OCI-LY7 (cell line): ENCODE measurements around the gene BAK1. TPM values are rescaled to one million over a fixed set of nuclear protein-coding genes. Genes with fewer than 3 reads are reported as not detected.
"Not testable (repeated sequence)": the region's sequence is repeated elsewhere in the genome, so short reads cannot be mapped to it uniquely, and the experiment has no call there.

Source experiments
- BruUV-seq: library from RNA; stranded (reverse); fragments of 400-500 nt; replicated peaks from 2 replicates; lab custom pipeline; 2021; lab: Mats Ljungman, UMichigan
- CTCF ChIA-PET: fragments of 300-600 bp; sonication (Branson Sonifier 250); formaldehyde crosslinking; loops from one replicate; lab custom pipeline; 2022; ENCODE audit warnings: antibody characterized with exemption; ENCODE audit not compliant: unreplicated experiment; lab: Charles Lee
- POLR2A ChIA-PET: fragments of 300-600 bp; sonication (Branson Sonifier 250); formaldehyde crosslinking; loops from one replicate; lab custom pipeline; 2022; ENCODE audit warnings: antibody characterized with exemption; lab: Charles Lee
- DNase-seq: peaks from one replicate; pipeline ENCODE4 v3.0.0-alpha.2; 2015; ENCODE audit warnings: low spot score
- H2AFZ ChIP-seq: fragments of 200-600 bp; sonication (generic), shearing (Covaris generic); 2 replicates; pipeline ENCODE4 v1.6.1; 2014; ENCODE audit warnings: mild to moderate bottlenecking, antibody characterized with exemption, low read length, moderate library complexity
- H3K27ac ChIP-seq: fragments of 200-600 bp; sonication (generic); 2 replicates; pipeline ENCODE4 v1.5.1; 2014; ENCODE audit warnings: mixed run types, low read depth, mild to moderate bottlenecking, moderate library complexity, low read length, inconsistent platforms; ENCODE audit not compliant: poor library complexity, severe bottlenecking
- H3K36me3 ChIP-seq: fragments of 200-600 bp; sonication (generic); 2 replicates; pipeline ENCODE4 v1.6.1; 2014; ENCODE audit warnings: mild to moderate bottlenecking, antibody characterized with exemption, low read length, moderate library complexity, mixed read lengths; ENCODE audit not compliant: insufficient read depth
- H3K4me1 ChIP-seq: fragments of 200-600 bp; sonication (generic); 2 replicates; pipeline ENCODE4 v1.5.1; 2014; ENCODE audit warnings: mild to moderate bottlenecking, low read length; ENCODE audit not compliant: insufficient read depth, poor library complexity, severe bottlenecking
- H3K4me2 ChIP-seq: fragments of 200-600 bp; sonication (generic); 2 replicates; pipeline ENCODE4 v1.6.1; 2014; ENCODE audit warnings: mild to moderate bottlenecking, low read length
- H3K4me3 ChIP-seq: fragments of 200-600 bp; sonication (generic); 2 replicates; pipeline ENCODE4 v1.5.1; 2014; ENCODE audit warnings: mild to moderate bottlenecking, low read depth, low read length; ENCODE audit not compliant: poor library complexity, severe bottlenecking
- H3K79me2 ChIP-seq: fragments of 200-600 bp; sonication (generic); 2 replicates; pipeline ENCODE4 v1.6.1; 2016; ENCODE audit warnings: low read depth, mild to moderate bottlenecking, low read length, moderate library complexity, mixed read lengths; ENCODE audit not compliant: insufficient read depth
- H3K9me2 ChIP-seq: fragments of 200-600 bp; sonication (generic); 2 replicates; pipeline ENCODE4 v1.6.1; 2016; ENCODE audit warnings: mild to moderate bottlenecking, low read length, mixed read lengths; ENCODE audit not compliant: insufficient read depth
- H3K9me3 ChIP-seq: fragments of 200-600 bp; sonication (generic); 2 replicates; pipeline ENCODE4 v1.6.1; 2014; ENCODE audit warnings: mild to moderate bottlenecking, mixed run types, low read length, mixed read lengths
- H4K20me1 ChIP-seq: fragments of 200-600 bp; sonication (generic); 2 replicates; pipeline ENCODE4 v1.6.1; 2014; ENCODE audit warnings: mild to moderate bottlenecking, antibody characterized with exemption, low read length, moderate library complexity, mixed read lengths; ENCODE audit not compliant: insufficient read depth
- CTCF ChIP-seq: fragments of 200-600 bp; sonication (generic); conservative IDR thresholded peaks from 2 replicates; pipeline ENCODE4 v1.5.1; 2014; ENCODE audit warnings: mild to moderate bottlenecking, antibody characterized with exemption, low read length, moderate library complexity, mixed read lengths
- EZH2phosphoT487 ChIP-seq: fragments of 200-600 bp; sonication (generic); IDR thresholded peaks from 2 replicates; pipeline ENCODE4 v1.6.1; 2018; ENCODE audit warnings: low read depth, borderline replicate concordance, mild to moderate bottlenecking, mixed run types, antibody characterized with exemption, low read length, moderate library complexity, mixed read lengths
- intact Hi-C: fragments of 100-400 bp; cut with micrococcal nuclease; formaldehyde crosslinking; loops from one replicate; pipeline ENCODE4 v1.10.0; 2022; ENCODE audit not compliant: unreplicated experiment
- total RNA-seq, 2 experiments: library from RNA; depleted of rRNA in 1 of 2; stranded (reverse); fragments of >200 nt in 1 of 2; shearing (Covaris generic) in 1 of 2; gene quantifications; 2 replicates each; pipeline ENCODE4 v1.2.3, GENCODE V29; 2014 to 2022

BAK1 gene
- total RNA-seq, 2 experiments from 2014 or later, result 13.9 to 33.8 TPM

GRCh38 chr6:33543116-33543515, 37.0 kb downstream of the BAK1 start:
- H3K4me2 ChIP-seq, result no peak overlapping the region
- no peaks in the 10 kb centered on the region for H3K79me2 ChIP-seq
- ChIA-PET POLR2A (no interaction called here), CTCF (no interaction called here)
- BruUV-seq, result no TSS peak
- no peaks in the 10 kb centered on the region for H3K9me3 ChIP-seq
- TF ChIP-seq EZH2phosphoT487, result no peak
- no peak for TF ChIP-seq CTCF
- H3K4me3 ChIP-seq, result no peak overlapping the region
- H3K4me1 ChIP-seq, result no peaks in the 10 kb centered on the region
- H3K36me3 ChIP-seq, result no peaks in the 10 kb centered on the region
- no peak for DNase-seq
- H3K27ac ChIP-seq, result no peak overlapping the region
- intact Hi-C loops, result no loop called here
- H3K9me2 ChIP-seq, result no peaks in the 10 kb centered on the region
- H4K20me1 ChIP-seq, result no peaks in the 10 kb centered on the region
- no peak overlapping the region for H2AFZ ChIP-seq

GRCh38 chr6:33540768-33541167, 39.3 kb downstream of the BAK1 start:
- no peaks in the 10 kb centered on the region for H3K9me2 ChIP-seq
- no peak overlapping the region for H2AFZ ChIP-seq
- TF ChIP-seq CTCF (no peak), EZH2phosphoT487 (no peak)
- no peak overlapping the region for H3K4me2 ChIP-seq
- POLR2A ChIA-PET, result interaction anchor here (1.0 kb wide), 1 partner anchor 10 kb away, joined by 3 read pairs; no protein-coding TSS in a partner anchor
- H3K9me3 ChIP-seq, result no peaks in the 10 kb centered on the region
- no peak overlapping the region for H3K27ac ChIP-seq
- CTCF ChIA-PET, result no interaction called here
- H3K36me3 ChIP-seq, result no peaks in the 10 kb centered on the region
- no peaks in the 10 kb centered on the region for H3K4me1 ChIP-seq
- no peak for DNase-seq
- no TSS peak for BruUV-seq
- no peaks in the 10 kb centered on the region for H3K79me2 ChIP-seq
- intact Hi-C loops, result no loop called here
- no peak overlapping the region for H3K4me3 ChIP-seq
- H4K20me1 ChIP-seq, result no peaks in the 10 kb centered on the region

GRCh38 chr6:33534702-33535101, 45.4 kb downstream of the BAK1 start:
- H4K20me1 ChIP-seq, result no peaks in the 10 kb centered on the region
- H3K27ac ChIP-seq, result no peak overlapping the region
- H3K9me3 ChIP-seq, result no peaks in the 10 kb centered on the region
- H3K36me3 ChIP-seq, result no peaks in the 10 kb centered on the region
- intact Hi-C loops, result loop anchor here (10.0 kb wide), 1 partner anchor 60 kb away; no protein-coding TSS in a partner anchor
- no TSS peak for BruUV-seq
- H3K4me2 ChIP-seq, result no peak overlapping the region
- CTCF ChIA-PET, result no interaction called here
- no peaks in the 10 kb centered on the region for H3K79me2 ChIP-seq
- TF ChIP-seq EZH2phosphoT487, result no peak
- no peak for TF ChIP-seq CTCF
- H3K4me1 ChIP-seq, result no peaks in the 10 kb centered on the region
- no peaks in the 10 kb centered on the region for H3K9me2 ChIP-seq
- DNase-seq, result no peak
- no peak overlapping the region for H3K4me3 ChIP-seq
- POLR2A ChIA-PET, result no interaction called here
- no peak overlapping the region for H2AFZ ChIP-seq

- H4K20me1 ChIP-seq, CTCF ChIA-PET, H2AFZ ChIP-seq, H3K9me2 ChIP-seq, H3K9me3 ChIP-seq, DNase-seq, H3K79me2 ChIP-seq, H3K4me3 ChIP-seq, H3K4me1 ChIP-seq, BruUV-seq, H3K36me3 ChIP-seq, H3K27ac ChIP-seq, H3K4me2 ChIP-seq: not testable (repeated sequence)
- POLR2A ChIA-PET, result interaction anchor here (0.8 kb wide), 1 partner anchor 37 kb away, joined by 3 read pairs; no protein-coding TSS in a partner anchor
- intact Hi-C loops, result loop anchor here (10.0 kb wide), 1 partner anchor 59 kb away; no protein-coding TSS in a partner anchor
These were observed 46.8 kb downstream of the BAK1 start for GRCh38 chr6:33533163-33533869.
